ENCODE measurements around the gene VANGL2.

DNA sequence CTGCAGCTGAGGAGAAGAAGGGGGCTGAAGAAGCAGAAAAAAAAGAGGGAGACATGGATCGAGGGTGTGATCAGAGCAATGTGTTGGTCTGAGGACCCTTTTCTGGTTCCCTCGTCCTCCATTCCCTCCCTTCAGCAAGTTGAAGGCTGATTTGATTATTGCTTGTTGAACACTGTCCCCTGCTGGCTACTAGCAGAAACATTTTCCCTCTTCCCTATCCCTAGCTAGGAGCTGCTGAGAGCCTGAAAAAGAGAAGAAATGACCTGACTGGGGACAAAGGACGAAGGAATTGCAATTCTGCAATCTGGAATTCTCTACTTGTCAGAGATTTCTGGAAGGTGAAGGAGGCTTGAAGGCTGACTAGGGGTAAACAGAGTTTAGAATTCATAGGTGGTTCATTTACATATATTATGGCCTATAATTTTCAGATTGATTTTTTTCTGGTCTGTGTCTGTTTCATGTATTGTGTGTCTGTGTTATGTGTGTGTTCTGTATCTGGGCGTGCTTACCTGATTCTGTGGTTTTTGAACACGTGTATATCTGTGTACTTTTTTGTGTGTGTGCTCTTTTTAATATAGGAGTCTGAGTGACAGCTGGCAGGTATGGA lies 23.7 kb upstream of the VANGL2 start:
- TF ChIP-seq CSDC2 (CRISPR knock-in tag; IDR thresholded peaks at IDR 0.05): no peak
- TF ChIP-seq ZFP30 (CRISPR knock-in tag; IDR thresholded peaks at IDR 0.05): no peak
- no peak for TF ChIP-seq ESRRG (CRISPR knock-in tag; IDR thresholded peaks at IDR 0.05)
- no peak for TF ChIP-seq CREB5 (CRISPR knock-in tag; IDR thresholded peaks at IDR 0.05; ENCODE audit: low read depth)
- TF ChIP-seq, protein P1, sequence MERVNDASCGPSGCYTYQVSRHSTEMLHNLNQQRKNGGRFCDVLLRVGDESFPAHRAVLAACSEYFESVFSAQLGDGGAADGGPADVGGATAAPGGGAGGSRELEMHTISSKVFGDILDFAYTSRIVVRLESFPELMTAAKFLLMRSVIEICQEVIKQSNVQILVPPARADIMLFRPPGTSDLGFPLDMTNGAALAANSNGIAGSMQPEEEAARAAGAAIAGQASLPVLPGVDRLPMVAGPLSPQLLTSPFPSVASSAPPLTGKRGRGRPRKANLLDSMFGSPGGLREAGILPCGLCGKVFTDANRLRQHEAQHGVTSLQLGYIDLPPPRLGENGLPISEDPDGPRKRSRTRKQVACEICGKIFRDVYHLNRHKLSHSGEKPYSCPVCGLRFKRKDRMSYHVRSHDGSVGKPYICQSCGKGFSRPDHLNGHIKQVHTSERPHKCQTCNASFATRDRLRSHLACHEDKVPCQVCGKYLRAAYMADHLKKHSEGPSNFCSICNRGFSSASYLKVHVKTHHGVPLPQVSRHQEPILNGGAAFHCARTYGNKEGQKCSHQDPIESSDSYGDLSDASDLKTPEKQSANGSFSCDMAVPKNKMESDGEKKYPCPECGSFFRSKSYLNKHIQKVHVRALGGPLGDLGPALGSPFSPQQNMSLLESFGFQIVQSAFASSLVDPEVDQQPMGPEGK (CRISPR knock-in tag; IDR thresholded peaks at IDR 0.05; ENCODE audit: borderline replicate concordance): no peak
- TF ChIP-seq, protein P2, sequence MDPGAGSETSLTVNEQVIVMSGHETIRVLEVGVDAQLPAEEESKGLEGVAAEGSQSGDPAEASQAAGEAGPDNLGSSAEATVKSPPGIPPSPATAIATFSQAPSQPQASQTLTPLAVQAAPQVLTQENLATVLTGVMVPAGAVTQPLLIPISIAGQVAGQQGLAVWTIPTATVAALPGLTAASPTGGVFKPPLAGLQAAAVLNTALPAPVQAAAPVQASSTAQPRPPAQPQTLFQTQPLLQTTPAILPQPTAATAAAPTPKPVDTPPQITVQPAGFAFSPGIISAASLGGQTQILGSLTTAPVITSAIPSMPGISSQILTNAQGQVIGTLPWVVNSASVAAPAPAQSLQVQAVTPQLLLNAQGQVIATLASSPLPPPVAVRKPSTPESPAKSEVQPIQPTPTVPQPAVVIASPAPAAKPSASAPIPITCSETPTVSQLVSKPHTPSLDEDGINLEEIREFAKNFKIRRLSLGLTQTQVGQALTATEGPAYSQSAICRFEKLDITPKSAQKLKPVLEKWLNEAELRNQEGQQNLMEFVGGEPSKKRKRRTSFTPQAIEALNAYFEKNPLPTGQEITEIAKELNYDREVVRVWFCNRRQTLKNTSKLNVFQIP (CRISPR knock-in tag; IDR thresholded peaks at IDR 0.05; ENCODE audit: borderline replicate concordance, low read depth): no peak

Data from SK-N-SH treated with all-trans-retinoic acid at 6 μM for 48 hours (cell line).